NCI-H1694 treated with DMSO at 0.1 percent for 48 hours (cell line): ENCODE results near the gene TMEM250.
"Not testable (repeated sequence)": the region's sequence is repeated elsewhere in the genome, so short reads cannot be mapped to it uniquely, and the experiment has no call there.

Experiments used
- DNase-seq: peaks from one replicate; lab custom pipeline; 2025; lab: John Stamatoyannopoulos, UW

TMEM250 gene, protein sequence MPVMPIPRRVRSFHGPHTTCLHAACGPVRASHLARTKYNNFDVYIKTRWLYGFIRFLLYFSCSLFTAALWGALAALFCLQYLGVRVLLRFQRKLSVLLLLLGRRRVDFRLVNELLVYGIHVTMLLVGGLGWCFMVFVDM

GRCh38 chr9:136118320-136119060 is at the start of gene TMEM250:
TSS of gene TMEM250 (minus strand) at chr9:136118875. CDS start at chr9:136116900, 1,975 bp downstream.
- peak; percentile 84 for DNase-seq

DNA sequence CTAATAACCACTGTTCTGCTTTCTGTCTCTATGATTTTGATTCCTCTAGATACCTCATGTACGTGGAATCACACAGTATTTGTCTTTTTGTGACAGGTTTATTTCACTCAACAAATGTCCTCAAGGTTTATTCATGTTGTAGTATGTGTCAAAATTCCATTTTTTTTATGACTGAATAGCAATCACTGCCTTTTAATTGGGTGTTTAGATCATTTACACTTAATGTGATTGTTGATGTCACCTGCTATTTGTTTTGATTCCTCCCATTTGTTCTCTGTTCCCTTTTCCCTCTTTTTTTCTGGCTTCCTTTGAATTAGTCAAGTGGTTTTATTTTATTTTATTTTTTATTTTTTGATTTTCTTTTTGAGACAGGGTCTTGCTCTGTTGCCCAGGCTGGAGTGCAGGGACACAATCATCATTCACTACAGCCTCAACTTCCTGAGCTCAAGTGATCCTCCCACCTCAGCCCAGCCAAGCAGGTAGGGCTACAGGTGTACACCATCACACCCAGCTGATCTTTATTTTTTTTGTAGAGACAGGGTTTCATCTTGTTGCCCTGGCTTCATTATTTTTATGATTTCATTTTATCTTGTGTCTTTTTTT is 44.7 kb upstream of the TMEM250 start:
- DNase-seq: no peak

GRCh38 chr9:136160995-136161610 is 42.4 kb upstream of the TMEM250 start:
- no peak for DNase-seq

- no peak for DNase-seq
Measured at GRCh38 chr9:136160381-136160841, 41.7 kb upstream of the TMEM250 start.

DNA sequence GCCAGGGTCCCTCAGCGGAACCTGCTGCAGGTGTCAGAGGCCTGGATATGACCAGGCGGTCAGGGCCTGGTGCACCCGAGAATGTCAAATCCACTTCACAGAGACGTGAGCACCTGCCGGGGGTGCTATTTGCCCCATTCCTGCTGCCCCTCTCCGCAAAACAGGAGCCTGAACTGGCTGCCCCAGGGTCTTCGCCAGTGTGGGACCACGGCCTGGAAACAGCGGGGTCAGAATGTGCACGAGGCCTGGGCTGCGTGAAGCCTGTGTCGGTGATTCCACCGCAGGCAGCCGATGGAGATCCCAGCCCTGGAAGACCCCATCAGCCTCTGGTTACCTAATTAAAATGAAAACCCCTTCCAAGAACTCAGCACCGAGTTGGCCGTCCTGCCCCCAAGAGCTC is 41.2 kb upstream of the TMEM250 start:
- DNase-seq: no peak

GRCh38 chr9:136157477-136158265 is 39.0 kb upstream of the TMEM250 start:
- no peak for DNase-seq

GRCh38 chr9:136156209-136157120 is 37.8 kb upstream of the TMEM250 start:
- DNase-seq: no peak

DNA sequence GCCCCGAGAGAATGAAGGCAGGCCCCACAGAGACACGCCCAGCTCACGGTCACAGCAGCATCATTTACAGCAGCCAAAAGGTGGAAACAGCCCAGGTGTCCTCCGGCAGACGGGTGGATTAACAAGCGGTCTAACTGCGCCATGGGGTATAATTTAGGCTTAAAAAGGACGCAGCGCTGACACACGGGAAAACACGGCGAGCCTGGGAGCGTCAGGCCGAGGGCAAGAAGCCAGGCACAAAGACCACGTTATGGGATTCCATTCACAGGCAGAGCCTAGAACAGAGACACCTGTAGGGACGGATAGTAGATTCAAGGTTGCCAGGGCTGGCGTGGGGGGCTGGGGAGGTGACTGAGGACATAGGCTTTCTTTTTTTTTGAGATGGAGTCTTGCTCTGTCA is 36.9 kb upstream of the TMEM250 start:
- no peak for DNase-seq

DNA sequence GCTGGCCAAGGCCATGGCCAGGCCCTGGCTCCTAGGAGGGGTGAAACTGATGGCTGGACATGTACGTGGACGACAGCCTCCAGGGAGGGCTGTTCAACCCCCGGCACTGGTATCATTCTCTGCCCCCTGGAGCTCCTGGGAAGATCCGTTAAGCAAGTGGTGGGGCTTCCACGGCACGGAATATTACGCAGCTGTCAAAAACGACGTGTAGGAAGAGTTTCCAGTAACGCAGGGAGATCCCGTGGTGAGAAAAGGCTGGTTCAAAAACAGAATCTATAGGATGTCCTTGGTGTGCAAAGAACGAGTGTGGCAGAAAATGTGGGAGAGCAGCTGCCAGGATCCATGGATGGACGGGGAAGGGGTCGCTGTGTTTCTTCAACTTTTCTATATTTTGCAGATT is 36.3 kb upstream of the TMEM250 start:
- DNase-seq: no peak

DNA sequence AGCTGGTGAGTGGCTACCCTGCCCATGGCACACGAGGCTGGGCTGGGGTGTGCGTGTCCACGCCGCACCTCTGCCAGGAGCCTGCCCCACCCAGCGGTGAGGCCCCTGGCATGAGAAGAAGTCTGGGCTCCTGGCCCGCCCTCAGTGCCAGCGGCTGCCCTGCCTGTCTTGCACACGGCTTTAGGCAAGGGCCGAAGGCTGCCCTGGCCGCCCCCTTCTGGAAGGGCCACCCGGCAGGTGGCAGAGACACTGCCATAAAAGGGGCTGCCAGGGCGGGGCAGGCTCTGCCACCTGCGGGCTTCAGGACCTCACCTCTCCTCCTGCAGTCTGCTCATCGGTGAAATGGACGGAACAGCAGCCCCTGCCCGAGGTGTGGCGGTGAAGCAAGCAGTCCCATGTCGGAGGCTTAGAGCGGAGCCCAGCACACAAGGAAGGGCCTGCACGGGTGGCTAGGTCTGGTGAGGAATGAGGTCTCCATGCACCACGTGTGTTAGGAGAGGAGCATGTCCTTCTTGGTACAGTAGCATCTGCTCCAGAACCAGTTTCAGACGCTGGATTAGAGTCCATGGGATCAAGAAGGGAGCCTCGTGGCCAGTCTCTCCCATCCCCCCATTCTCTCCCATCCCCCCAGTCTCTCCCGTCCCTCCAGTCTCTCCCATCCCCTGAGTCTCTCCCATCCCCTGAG is 34.8 kb upstream of the TMEM250 start:
- no peak for DNase-seq

- no peak for DNase-seq
Measured at GRCh38 chr9:136152931-136153330, 34.3 kb upstream of the TMEM250 start.

DNA sequence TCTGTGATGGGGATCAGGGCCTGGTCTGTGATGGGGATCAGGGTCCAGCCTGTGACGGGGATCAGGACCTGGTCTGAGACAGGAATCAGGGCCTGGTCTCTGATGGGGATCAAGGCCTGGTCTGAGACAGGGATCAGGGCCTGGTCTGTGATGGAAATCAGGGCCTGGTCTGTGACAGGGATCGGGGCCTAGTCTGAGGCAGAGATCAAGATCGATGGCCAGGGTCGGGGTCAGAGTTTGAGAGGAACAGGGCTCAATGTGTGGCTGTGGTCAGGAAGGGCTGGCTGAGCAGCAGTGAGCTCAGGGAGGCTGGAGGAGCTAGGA is 33.8 kb upstream of the TMEM250 start:
- no peak for DNase-seq

- DNase-seq: no peak
Measured at GRCh38 chr9:136151848-136152542, 33.3 kb upstream of the TMEM250 start.

DNA sequence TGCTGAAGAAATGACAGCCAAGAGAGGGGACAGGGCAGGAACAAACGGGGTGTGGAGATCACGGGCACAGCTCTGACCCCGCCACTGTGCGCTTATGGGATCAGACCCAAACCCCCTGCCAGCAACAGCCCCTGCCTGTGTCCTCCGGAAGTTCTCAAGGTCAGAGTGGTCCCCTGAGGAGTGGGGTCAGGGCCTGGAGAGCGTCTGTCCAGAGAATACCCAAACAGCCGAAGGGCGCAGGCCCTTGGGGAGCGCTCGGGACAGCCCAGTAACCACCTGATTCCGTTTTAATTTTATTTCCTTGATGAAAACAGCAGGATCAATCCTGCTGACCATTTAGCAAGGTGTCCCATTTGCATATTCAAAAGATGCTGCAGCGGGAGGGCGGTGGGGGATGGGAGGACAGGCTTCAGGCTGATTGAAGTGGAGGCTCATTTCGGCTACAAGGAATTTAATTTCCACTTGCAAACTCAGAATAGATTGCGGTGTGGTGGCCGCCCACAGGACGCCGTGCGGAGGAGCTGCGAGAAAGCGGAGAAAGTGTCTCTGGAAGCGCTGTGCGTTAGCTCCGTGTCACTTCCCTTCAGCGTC is 32.6 kb upstream of the TMEM250 start:
- DNase-seq: no peak

GRCh38 chr9:136150664-136151213 is 32.1 kb upstream of the TMEM250 start:
- not testable (repeated sequence) for DNase-seq

DNA sequence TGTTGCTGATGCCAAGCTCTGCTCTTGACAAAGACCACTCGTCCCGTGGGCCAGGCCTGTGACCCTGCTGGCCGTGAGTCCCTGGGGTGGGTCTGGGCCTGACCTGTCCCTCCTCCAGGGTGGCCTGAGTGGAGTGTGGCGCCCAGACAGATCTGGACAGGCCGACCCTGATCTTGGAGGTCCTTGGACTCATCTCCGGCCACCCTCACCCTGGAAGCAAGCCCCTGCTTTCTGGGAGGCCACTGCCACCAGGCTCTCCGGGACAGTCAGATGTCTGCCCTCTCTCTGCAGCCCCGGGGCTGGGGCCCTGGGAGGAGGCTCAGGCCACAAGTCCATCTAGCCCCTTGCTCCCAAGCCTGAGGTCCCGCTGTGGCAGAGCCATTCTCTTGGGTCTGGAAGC is 31.2 kb upstream of the TMEM250 start:
- DNase-seq: no peak

GRCh38 chr9:136149337-136149736 is 30.7 kb upstream of the TMEM250 start:
- no peak for DNase-seq

DNA sequence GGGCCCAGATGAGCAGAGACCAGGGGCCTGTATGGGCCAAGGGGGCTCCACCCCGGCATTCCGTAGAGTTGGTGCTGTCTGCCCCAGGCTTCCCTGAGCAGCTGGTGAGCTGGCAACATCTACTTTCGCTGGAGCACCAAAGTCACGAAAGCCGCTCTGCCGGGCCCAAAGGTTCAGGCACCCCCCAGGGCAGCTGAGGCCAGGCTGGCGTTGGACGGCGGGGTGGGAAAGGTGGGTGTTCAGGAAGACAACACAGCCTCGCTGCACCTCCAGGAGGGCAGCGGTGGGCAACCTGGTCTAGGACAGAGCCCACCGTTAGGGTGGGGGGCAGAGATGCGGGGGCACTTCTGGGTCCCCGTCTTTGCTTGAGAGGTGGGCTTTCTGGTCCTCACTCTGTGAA is 30.1 kb upstream of the TMEM250 start:
- no peak for DNase-seq
